Stimulated activated CD4-positive, alpha-beta T cell treated with anti-CD3 and anti-CD28 coated beads, TNF-alpha, amount 100 ng/mL, for 4 hours (primary cell): ENCODE data around the gene CSF3R.
A peak's percentile ranks its signal among the peaks of the same experiment; 100 is the strongest.

ENCODE experiments used
- DNase-seq, 3 experiments: peaks; one replicate each; pipeline ENCODE4 v3.0.0-alpha.2; 2020; ENCODE audit warnings: low read depth in 3 of 3

The CSF3R gene

GRCh38 chr1:36463463-36463802 is 19.3 kb downstream of the CSF3R start:
- DNase-seq, result no peak

- DNase-seq, result peak; percentile 13 to 22 (median 22)
Measured at GRCh38 chr1:36458910-36459309, 23.8 kb downstream of the CSF3R start.

GRCh38 chr1:36457691-36458090 is 25.0 kb downstream of the CSF3R start:
- DNase-seq, result no peak

- no peak for DNase-seq
Measured at GRCh38 chr1:36456391-36456928, 26.3 kb downstream of the CSF3R start.

- no peak for DNase-seq
Measured at GRCh38 chr1:36455386-36455785, 27.3 kb downstream of the CSF3R start.

- no peak for DNase-seq
Measured at GRCh38 chr1:36453600-36454388, 28.9 kb downstream of the CSF3R start.

- DNase-seq, result no peak
Measured at GRCh38 chr1:36453051-36453450, 29.7 kb downstream of the CSF3R start.

GRCh38 chr1:36450919-36451305 is 31.8 kb downstream of the CSF3R start:
- DNase-seq, result no peak

GRCh38 chr1:36450270-36450918 is 32.3 kb downstream of the CSF3R start, which contains the start of gene OSCP1:
Gene OSCP1, minus strand, starts transcription at chr1:36450451. Its CDS starts 82 bp downstream, at chr1:36450369.
- peak; percentile 65 to 71 (median 68) for DNase-seq

- no peak for DNase-seq
Measured at GRCh38 chr1:36448530-36449056, 34.1 kb downstream of the CSF3R start.

GRCh38 chr1:36447450-36447849 is 35.3 kb downstream of the CSF3R start:
- no peak for DNase-seq

GRCh38 chr1:36446746-36447145 is 36.0 kb downstream of the CSF3R start:
- DNase-seq, result no peak

- no peak for DNase-seq
Measured at GRCh38 chr1:36446271-36446670, 36.4 kb downstream of the CSF3R start.

- no peak for DNase-seq
Measured at GRCh38 chr1:36443297-36443696, 39.4 kb downstream of the CSF3R start.

GRCh38 chr1:36442337-36442736 is 40.4 kb downstream of the CSF3R start:
- DNase-seq, result no peak

GRCh38 chr1:36440646-36441045 is 42.1 kb downstream of the CSF3R start:
- no peak for DNase-seq

- no peak for DNase-seq
Measured at GRCh38 chr1:36440044-36440443, 42.7 kb downstream of the CSF3R start.

- no peak for DNase-seq
Measured at GRCh38 chr1:36438715-36439114, 44.0 kb downstream of the CSF3R start.

- no peak for DNase-seq
Measured at GRCh38 chr1:36436821-36437220, 45.9 kb downstream of the CSF3R start.

GRCh38 chr1:36433102-36433501 is 49.6 kb downstream of the CSF3R start:
- no peak for DNase-seq

GRCh38 chr1:36432616-36433015 is 50.1 kb downstream of the CSF3R start:
- DNase-seq, result no peak

- DNase-seq, result no peak
Measured at GRCh38 chr1:36425791-36426190, 56.9 kb downstream of the CSF3R start.

GRCh38 chr1:36421649-36422048 is 61.1 kb downstream of the CSF3R start:
- no peak for DNase-seq
